ENCODE data around the gene DDN. TPM values are rescaled to one million over a fixed set of nuclear protein-coding genes. Genes with fewer than 3 reads are reported as not detected.

DDN gene
- total and polyA plus RNA-seq, 2 donors (not counting 1 experiment from before 2014, with no cell fraction given), result 0.10 to 0.75 TPM

DNA sequence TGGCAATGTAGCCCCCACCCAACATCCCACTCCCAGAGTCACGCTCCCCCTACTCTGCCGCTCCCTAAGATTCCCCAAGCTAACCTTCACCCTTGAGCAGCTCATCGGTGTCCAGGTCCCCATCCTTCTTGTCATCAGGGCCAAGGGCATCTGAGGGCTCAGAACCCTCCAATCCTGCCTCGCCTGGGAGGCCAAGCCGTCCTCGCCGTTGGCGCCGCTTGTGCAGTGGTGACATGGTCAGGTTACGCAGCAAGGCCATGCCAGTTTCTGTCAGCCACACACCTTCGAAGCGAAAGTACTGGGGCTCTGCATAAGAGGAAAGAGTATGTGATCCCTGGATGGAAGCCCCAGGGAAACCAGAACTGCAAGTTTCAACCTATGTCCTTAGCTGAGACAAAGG is 45.5 kb upstream of the DDN start:
- H3K79me2 ChIP-seq (ENCODE audit: control insufficient read depth, insufficient read depth, low read length), result peaks cover 51% of the 10 kb centered on the region
- no peak overlapping the region for H3K9ac ChIP-seq (ENCODE audit: low read length)
- no peak for DNase-seq
- H3K27ac Mint-ChIP-seq, result no peak overlapping the region
- H3K27me3 ChIP-seq (replicated peaks in 1 of 4; ENCODE audit: control extremely low read depth in 1 of 4, control insufficient read depth in 3 of 4, insufficient read depth in 4 of 4, low read length in 3 of 4), result no peaks in the 10 kb centered on the region
- H3K27ac ChIP-seq (ENCODE audit: low read length in 2 of 2), result no peak overlapping the region
- H4K20me1 ChIP-seq (ENCODE audit: control insufficient read depth, insufficient read depth, low read length, poor library complexity, severe bottlenecking), result peaks cover 49% of the 10 kb centered on the region
- peaks cover 2% of the 10 kb centered on the region for H3K4me1 Mint-ChIP-seq
- WGBS (ENCODE audit: insufficient coverage), result 100% methylated on average over 12 of the region's 12 CpGs
- intact Hi-C loops (cut with micrococcal nuclease), result no loop called here
- no peak overlapping the region for H3K4me3 Mint-ChIP-seq
- H3K9me3 Mint-ChIP-seq (ENCODE audit: insufficient read depth), result no peaks in the 10 kb centered on the region
- no peak overlapping the region for H3K4me2 ChIP-seq (replicated peaks; ENCODE audit: low read depth, low read length, poor library complexity, severe bottlenecking)
- H3K27me3 Mint-ChIP-seq, result no peaks in the 10 kb centered on the region
- H3K4me3 ChIP-seq (ENCODE audit: control extremely low read depth in 1 of 5, extremely low read depth in 1 of 5, insufficient read depth in 1 of 5, low read depth in 2 of 5, low read length in 4 of 5), result no peak overlapping the region
- no peak for ATAC-seq (ENCODE audit: low read depth)
- H3K36me3 ChIP-seq (replicated peaks in 1 of 2; ENCODE audit: control extremely low read depth in 1 of 2, control insufficient read depth in 1 of 2, extremely low read depth in 1 of 2, insufficient read depth in 2 of 2, low read length in 1 of 2), result peaks cover 2 to 96% of the 10 kb centered on the region in 2 experiments
- ChIA-PET POLR2A (no interaction called here), CTCF (interaction anchor here (0.7 to 4.2 kb wide), 9 partner anchors 9 to 191 kb away, joined by 3 to 25 read pairs (median 10); partner anchors contain the start of genes FKBP11 and RHEBL1)
- H3K4me1 ChIP-seq (ENCODE audit: control insufficient read depth in 2 of 2, insufficient read depth in 2 of 2, low read length in 2 of 2), result no peaks in the 10 kb centered on the region
- TF ChIP-seq, protein P1, sequence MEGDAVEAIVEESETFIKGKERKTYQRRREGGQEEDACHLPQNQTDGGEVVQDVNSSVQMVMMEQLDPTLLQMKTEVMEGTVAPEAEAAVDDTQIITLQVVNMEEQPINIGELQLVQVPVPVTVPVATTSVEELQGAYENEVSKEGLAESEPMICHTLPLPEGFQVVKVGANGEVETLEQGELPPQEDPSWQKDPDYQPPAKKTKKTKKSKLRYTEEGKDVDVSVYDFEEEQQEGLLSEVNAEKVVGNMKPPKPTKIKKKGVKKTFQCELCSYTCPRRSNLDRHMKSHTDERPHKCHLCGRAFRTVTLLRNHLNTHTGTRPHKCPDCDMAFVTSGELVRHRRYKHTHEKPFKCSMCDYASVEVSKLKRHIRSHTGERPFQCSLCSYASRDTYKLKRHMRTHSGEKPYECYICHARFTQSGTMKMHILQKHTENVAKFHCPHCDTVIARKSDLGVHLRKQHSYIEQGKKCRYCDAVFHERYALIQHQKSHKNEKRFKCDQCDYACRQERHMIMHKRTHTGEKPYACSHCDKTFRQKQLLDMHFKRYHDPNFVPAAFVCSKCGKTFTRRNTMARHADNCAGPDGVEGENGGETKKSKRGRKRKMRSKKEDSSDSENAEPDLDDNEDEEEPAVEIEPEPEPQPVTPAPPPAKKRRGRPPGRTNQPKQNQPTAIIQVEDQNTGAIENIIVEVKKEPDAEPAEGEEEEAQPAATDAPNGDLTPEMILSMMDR (IDR thresholded peaks at IDR 0.05), result no peak
- no peak for TF ChIP-seq EZH2 (IDR thresholded peaks at IDR 0.05; ENCODE audit: borderline replicate concordance, insufficient read depth, low read depth, low read length, poor library complexity, severe bottlenecking)
- H2AFZ ChIP-seq (ENCODE audit: insufficient read depth, low read depth, low read length, poor library complexity, severe bottlenecking), result no peak overlapping the region
- no peaks in the 10 kb centered on the region for H3K9me3 ChIP-seq (ENCODE audit: control extremely low read depth in 1 of 3, control insufficient read depth in 2 of 3, insufficient read depth in 1 of 3, low read length in 2 of 3)

DNA sequence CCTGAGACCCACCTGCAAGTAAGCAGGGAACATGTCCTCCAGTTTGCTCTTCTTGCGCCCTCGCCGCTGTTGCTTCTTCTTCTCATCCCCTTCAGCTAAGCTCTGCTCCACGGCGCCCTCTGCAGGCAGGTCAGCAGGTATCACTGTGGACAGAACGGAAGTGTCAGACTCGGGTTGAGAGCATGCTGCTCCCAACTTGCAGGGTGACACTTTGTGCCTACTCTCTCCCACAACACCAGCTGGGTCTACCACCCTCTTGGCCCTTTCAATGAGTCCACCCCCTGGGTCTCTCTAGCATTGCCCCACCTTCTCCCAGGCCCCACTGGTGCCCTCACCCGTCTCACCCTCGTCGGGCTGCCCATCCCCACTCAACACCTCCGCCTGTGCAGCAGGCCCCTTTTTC is 44.7 kb upstream of the DDN start:
- intact Hi-C loops (cut with micrococcal nuclease), result no loop called here
- ATAC-seq (ENCODE audit: low read depth) (peak; percentile 78), DNase-seq (peak; percentile 79)
- no peaks in the 10 kb centered on the region for H3K27me3 Mint-ChIP-seq
- ChIA-PET CTCF (interaction anchor here (0.6 to 4.2 kb wide), 17 partner anchors 9 to 190 kb away, joined by 3 to 25 read pairs (median 4); partner anchors contain the start of genes DDN, FKBP11 and RHEBL1), POLR2A (no interaction called here)
- Histone ChIP-seq H2AFZ (ENCODE audit: insufficient read depth, low read depth, low read length, poor library complexity, severe bottlenecking) (no peak overlapping the region), H3K4me2 (replicated peaks; ENCODE audit: low read depth, low read length, poor library complexity, severe bottlenecking) (no peak overlapping the region), H4K20me1 (ENCODE audit: control insufficient read depth, insufficient read depth, low read length, poor library complexity, severe bottlenecking) (peaks cover 41% of the 10 kb centered on the region), H3K4me3 (ENCODE audit: control extremely low read depth in 1 of 5, extremely low read depth in 1 of 5, insufficient read depth in 1 of 5, low read depth in 2 of 5, low read length in 4 of 5) (no peak overlapping the region), H3K4me1 (ENCODE audit: control insufficient read depth in 2 of 2, insufficient read depth in 2 of 2, low read length in 2 of 2) (no peaks in the 10 kb centered on the region), H3K36me3 (replicated peaks in 1 of 2; ENCODE audit: control extremely low read depth in 1 of 2, control insufficient read depth in 1 of 2, extremely low read depth in 1 of 2, insufficient read depth in 2 of 2, low read length in 1 of 2) (peaks cover 2 to 96% of the 10 kb centered on the region in 2 experiments), H3K9me3 (ENCODE audit: control extremely low read depth in 1 of 3, control insufficient read depth in 2 of 3, insufficient read depth in 1 of 3, low read length in 2 of 3) (no peaks in the 10 kb centered on the region), H3K9ac (ENCODE audit: low read length) (no peak overlapping the region), H3K27ac (ENCODE audit: low read length in 2 of 2) (no peak overlapping the region), H3K27me3 (replicated peaks in 1 of 4; ENCODE audit: control extremely low read depth in 1 of 4, control insufficient read depth in 3 of 4, insufficient read depth in 4 of 4, low read length in 3 of 4) (no peaks in the 10 kb centered on the region), H3K79me2 (ENCODE audit: control insufficient read depth, insufficient read depth, low read length) (peaks cover 44% of the 10 kb centered on the region)
- peak overlapping the region; percentile 3 for H3K27ac Mint-ChIP-seq
- H3K9me3 Mint-ChIP-seq (ENCODE audit: insufficient read depth), result no peaks in the 10 kb centered on the region
- H3K4me3 Mint-ChIP-seq, result no peak overlapping the region
- H3K4me1 Mint-ChIP-seq, result peaks cover 2% of the 10 kb centered on the region
- WGBS (ENCODE audit: insufficient coverage), result 48% methylated on average over 8 of the region's 11 CpGs
- no peak for TF ChIP-seq EZH2 (IDR thresholded peaks at IDR 0.05; ENCODE audit: borderline replicate concordance, insufficient read depth, low read depth, low read length, poor library complexity, severe bottlenecking)
- TF ChIP-seq, protein P1 (IDR thresholded peaks at IDR 0.05), result peak; percentile 80

Data from B cell (primary cell).